GM12878 (cell line): ENCODE results near the gene NAALAD2. TPM values are rescaled to one million over a fixed set of nuclear protein-coding genes. Genes with fewer than 3 reads are reported as not detected.

Source experiments
- GABPA ChIP-seq: IDR thresholded peaks from 2 replicates; pipeline ENCODE4 v1.6.1; 2014; ENCODE audit warnings: antibody characterized with exemption, low read depth, mild to moderate bottlenecking, inconsistent platforms
- IRF4 ChIP-seq: IDR thresholded peaks from 2 replicates; pipeline ENCODE4 v1.6.1; 2011; ENCODE audit warnings: low read depth, low read length
- LARP7 ChIP-seq: fragments of 450-650 bp; IDR thresholded peaks from 2 replicates; pipeline ENCODE4 v1.6.1; 2017; ENCODE audit warnings: mild to moderate bottlenecking
- MEF2A ChIP-seq: IDR thresholded peaks from 2 replicates; pipeline ENCODE4 v1.6.1; 2011; ENCODE audit warnings: low read depth, mild to moderate bottlenecking, low read length, moderate library complexity; ENCODE audit not compliant: insufficient read depth
- NFYB ChIP-seq: IDR thresholded peaks from 2 replicates; pipeline ENCODE4 v1.6.1; 2011; ENCODE audit warnings: low read depth, mild to moderate bottlenecking, low read length, improper control_type of control experiment, moderate library complexity; ENCODE audit not compliant: insufficient read depth
- RAD21 ChIP-seq: IDR thresholded peaks from 2 replicates; pipeline ENCODE4 v1.6.1; 2011; ENCODE audit warnings: mild to moderate bottlenecking, low read depth, low read length, moderate library complexity; ENCODE audit not compliant: insufficient read depth
- TCF3 ChIP-seq: IDR thresholded peaks from 2 replicates; pipeline ENCODE4 v1.6.1; 2012; ENCODE audit warnings: low read depth, mild to moderate bottlenecking, low read length, borderline replicate concordance; ENCODE audit not compliant: insufficient read depth
- ZNF207 ChIP-seq: fragments of 450-650 bp; IDR thresholded peaks from 2 replicates; pipeline ENCODE4 v1.6.1; 2014; ENCODE audit warnings: antibody characterized with exemption, mild to moderate bottlenecking, borderline replicate concordance
- polyA plus RNA-seq, 11 experiments: library from polyadenylated mRNA; depleted of rRNA in 4 of 11; unstranded in 6 of 11; stranded (reverse) in 5 of 11; fragments of >200 nt; fragmentation: Nextera tagmentation in 4 of 11; fragmentation: Illumina TruSeq in 1 of 11; extraction: Ambion mirVana in 4 of 11; extraction: Trizol in 1 of 11; gene quantifications; 1 replicate in 1 of 11; 2 replicates in 10 of 11; pipeline versions ENCODE4 v1.2.1 to v1.2.3, GENCODE V29; 2011 to 2016; ENCODE audit warnings: inconsistent platforms in 2 of 11, missing spikeins in 2 of 11, low read depth in 1 of 11
- total RNA-seq, 4 experiments: library from RNA; depleted of rRNA in 3 of 4; stranded (reverse); fragments of >200 nt in 3 of 4; fragmentation: Illumina TruSeq in 1 of 4; extraction: Trizol in 1 of 4; gene quantifications; 2 replicates each; pipeline versions ENCODE4 v1.2.1 to v1.2.3, GENCODE V29; 2013 to 2021
- TF ChIP-seq, protein P1 (sequence below): fragments of 450-650 bp; formaldehyde crosslinking; IDR thresholded peaks from 2 replicates; pipeline ENCODE4 v1.4.0; 2020; ENCODE audit warnings: mild to moderate bottlenecking, moderate library complexity
- TF ChIP-seq, protein P2 (sequence below): IDR thresholded peaks from 2 replicates; pipeline ENCODE4 v1.6.1; 2011; ENCODE audit warnings: low read depth, mild to moderate bottlenecking, low read length, moderate library complexity, borderline replicate concordance; ENCODE audit errors: extremely low read depth

Gene NAALAD2
- total and polyA plus RNA-seq, 10 of the 15 experiments (the other 5 are each of a cell fraction or from before 2014, with no cell fraction given), result 0.05 to 0.24 (median 0.11) TPM; not detected in 5

DNA sequence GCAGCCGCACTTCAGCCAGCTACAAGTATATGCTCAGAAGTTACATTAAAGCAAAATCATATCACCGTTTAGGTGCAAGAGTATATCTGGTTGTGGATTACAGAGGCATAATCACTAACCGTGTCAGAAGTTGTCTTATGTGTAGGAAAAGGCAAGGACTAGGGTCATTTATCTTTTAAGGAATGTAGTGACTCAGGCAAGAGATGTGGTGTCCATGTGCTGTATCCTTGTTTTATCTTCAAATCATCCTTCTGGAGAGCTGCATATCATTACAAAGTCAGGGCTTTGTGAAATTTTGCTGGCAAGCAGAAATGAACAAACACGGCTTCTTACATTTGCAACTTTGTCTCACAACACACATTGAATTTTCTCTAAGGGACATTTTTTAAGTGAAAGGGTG, 101.1 kb downstream of the NAALAD2 start (continued):
- TF ChIP-seq NFYB (no peak), ZNF207 (no peak), LARP7 (no peak), IRF4 (no peak), TCF3 (no peak), GABPA (no peak), RAD21 (no peak), MEF2A (no peak)
- TF ChIP-seq, protein P1, sequence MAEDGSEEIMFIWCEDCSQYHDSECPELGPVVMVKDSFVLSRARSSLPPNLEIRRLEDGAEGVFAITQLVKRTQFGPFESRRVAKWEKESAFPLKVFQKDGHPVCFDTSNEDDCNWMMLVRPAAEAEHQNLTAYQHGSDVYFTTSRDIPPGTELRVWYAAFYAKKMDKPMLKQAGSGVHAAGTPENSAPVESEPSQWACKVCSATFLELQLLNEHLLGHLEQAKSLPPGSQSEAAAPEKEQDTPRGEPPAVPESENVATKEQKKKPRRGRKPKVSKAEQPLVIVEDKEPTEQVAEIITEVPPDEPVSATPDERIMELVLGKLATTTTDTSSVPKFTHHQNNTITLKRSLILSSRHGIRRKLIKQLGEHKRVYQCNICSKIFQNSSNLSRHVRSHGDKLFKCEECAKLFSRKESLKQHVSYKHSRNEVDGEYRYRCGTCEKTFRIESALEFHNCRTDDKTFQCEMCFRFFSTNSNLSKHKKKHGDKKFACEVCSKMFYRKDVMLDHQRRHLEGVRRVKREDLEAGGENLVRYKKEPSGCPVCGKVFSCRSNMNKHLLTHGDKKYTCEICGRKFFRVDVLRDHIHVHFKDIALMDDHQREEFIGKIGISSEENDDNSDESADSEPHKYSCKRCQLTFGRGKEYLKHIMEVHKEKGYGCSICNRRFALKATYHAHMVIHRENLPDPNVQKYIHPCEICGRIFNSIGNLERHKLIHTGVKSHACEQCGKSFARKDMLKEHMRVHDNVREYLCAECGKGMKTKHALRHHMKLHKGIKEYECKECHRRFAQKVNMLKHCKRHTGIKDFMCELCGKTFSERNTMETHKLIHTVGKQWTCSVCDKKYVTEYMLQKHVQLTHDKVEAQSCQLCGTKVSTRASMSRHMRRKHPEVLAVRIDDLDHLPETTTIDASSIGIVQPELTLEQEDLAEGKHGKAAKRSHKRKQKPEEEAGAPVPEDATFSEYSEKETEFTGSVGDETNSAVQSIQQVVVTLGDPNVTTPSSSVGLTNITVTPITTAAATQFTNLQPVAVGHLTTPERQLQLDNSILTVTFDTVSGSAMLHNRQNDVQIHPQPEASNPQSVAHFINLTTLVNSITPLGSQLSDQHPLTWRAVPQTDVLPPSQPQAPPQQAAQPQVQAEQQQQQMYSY (CRISPR knock-in tag), result no peak
- TF ChIP-seq, protein P2, sequence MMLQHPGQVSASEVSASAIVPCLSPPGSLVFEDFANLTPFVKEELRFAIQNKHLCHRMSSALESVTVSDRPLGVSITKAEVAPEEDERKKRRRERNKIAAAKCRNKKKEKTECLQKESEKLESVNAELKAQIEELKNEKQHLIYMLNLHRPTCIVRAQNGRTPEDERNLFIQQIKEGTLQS, result no peak
